Myocyte (in vitro differentiated cells): ENCODE results near the gene CCDC85A. TPM values are rescaled to one million over a fixed set of nuclear protein-coding genes. Genes with fewer than 3 reads are reported as not detected.

Source experiments
- DNase-seq: peaks from one replicate; pipeline ENCODE4 v3.0.0-alpha.2; 2012; ENCODE audit warnings: low read depth
- total RNA-seq: library from RNA; depleted of rRNA; stranded (reverse); fragments of >200 nt; gene quantifications from 2 replicates; pipeline ENCODE4 v1.2.3, GENCODE V29; 2014

Gene CCDC85A
- total RNA-seq, 1 donor from 2014 or later: 2.1 TPM

DNA sequence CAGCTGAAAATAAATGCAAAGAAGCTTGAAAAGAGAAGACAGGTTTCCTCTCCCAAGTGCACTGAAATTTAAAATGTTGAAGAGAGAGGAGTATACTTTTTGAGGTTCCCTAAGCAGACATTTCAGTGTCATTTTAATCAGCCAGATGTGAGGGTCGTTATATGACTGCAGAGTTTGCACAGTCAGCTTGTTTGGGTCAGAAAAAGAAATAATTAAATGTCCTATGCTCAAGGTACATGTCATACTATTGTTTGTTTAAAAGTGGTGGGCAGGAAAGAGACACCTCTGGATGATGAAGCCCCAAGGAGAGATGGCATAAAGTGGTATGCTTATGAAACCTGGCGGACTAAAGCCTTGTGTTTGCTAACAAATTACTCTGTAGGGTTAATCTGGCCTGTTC is 55.2 kb downstream of the CCDC85A start:
- no peak for DNase-seq

DNA sequence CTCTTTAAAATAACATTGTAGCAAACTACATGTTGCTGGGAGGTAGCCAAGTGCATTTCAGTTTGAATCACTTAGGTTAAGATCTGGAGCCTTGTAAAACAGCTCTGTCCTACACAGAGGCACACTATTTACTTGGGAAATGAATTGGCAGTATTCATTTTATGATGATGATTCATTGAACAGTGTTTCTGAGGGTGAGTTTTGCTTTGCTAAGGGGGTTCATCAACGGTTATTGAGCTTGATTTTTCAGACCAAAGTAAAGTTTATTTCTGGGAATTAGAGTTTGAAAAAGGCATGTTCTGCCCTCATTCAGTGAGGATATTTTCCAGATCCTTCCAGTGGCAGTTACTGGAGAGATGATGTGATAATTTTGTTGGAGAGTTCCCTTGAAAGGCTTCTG is 55.6 kb downstream of the CCDC85A start:
- no peak for DNase-seq

DNA sequence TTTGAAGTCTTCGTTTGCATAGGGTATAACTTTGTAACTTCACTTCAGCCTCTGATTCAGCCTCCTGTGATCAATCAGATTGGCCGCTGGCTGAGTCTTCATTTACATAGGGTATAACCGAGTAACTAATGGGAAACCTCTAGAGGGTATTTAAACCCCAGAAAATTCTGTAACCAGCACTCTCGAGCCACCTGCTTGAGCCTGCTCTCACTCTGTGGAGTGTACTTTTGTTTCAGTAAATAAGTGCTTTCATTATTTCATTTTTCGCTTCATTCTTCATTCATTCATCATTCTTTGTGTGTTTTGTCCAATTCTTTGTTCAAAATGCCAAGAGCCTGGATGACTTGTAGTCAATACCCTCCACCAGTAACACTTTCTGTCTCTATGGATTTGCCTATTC is 56.4 kb downstream of the CCDC85A start:
- no peak for DNase-seq

DNA sequence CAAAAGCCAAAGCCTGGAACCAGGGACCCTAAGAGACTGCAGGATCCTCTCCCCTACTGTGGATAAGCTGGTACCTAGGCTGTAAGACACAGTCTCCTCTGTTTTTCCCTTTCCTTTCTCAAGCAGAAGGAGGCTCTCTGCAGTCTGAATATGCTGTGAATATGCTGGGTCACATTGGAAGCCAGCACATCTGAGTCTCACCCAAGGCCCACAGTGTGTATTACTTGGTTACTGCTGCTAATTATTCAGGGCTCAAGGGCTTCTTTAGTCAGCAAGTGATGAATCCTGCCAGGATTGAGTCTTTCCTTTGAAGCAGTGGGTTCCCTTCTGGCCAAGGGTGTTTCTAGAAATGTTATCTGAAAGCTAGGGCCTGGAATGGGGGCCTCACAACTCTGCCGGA is 60.7 kb downstream of the CCDC85A start:
- DNase-seq: no peak

DNA sequence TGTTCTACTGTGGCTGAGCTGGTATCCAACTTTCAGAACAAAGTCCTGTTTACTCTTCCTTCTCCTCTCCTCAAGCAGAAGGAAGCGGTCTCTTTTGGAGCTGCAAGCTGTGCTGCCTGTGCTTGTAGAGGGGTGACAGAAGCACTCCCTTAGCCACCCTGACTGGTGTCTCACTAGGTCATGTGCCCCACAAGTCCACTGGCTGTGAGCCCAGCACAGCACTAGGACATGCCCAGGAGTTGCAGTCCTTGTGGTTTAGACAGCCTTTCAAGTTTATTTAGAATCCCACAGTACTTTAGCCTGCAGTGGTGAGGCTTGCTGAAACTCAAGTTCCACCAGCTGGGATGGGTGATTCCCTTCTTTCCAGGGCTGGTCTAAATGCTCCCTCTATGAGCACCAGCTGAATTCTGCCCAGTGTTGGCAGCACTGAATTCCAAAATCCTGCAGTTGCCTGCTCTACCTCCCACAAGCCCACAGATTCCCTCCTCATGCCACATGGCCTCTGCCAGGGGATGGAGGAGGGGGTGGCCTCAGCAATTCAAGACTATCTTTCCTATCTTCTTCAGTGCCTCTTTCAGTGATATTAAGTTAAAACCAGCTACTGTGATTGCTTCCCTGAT is 61.2 kb downstream of the CCDC85A start:
- peak; percentile 95 for DNase-seq

DNA sequence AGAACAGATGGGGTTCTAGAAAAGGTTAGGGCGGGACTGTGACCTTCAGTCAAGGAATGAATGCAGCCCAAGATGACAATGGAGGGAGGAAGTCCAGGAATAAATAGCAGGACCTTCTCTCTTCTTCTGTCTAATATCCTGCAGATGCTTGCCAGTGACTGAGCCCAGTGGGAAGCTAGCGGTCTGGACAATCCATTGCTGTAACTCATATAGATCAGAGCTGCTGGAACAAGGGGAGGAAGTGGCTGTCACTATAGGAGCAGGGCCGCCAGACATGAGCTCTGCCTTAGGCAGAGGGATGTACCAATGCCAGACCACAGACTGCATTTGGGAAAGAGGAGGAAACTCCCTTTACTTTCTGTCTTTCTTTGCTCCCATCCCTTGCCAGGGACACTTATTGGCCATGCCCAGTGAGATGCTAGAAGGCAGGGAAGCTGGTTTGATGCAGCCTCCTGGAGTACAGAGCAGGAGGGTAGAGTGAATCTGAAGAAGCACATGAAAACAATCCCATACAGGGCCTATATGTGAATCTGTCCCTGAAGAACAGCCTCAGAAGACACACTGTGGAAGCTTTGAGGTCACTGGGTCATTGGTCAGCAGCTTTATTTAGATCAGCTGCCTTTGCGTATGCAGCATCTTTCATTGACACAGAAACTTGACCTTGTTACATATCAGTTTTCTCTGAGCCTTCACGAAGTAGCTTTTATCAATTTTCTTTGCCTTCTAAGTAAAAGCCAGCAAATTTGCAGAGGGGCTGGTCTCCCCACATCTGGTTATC is 65.4 kb downstream of the CCDC85A start:
- DNase-seq: no peak

DNA sequence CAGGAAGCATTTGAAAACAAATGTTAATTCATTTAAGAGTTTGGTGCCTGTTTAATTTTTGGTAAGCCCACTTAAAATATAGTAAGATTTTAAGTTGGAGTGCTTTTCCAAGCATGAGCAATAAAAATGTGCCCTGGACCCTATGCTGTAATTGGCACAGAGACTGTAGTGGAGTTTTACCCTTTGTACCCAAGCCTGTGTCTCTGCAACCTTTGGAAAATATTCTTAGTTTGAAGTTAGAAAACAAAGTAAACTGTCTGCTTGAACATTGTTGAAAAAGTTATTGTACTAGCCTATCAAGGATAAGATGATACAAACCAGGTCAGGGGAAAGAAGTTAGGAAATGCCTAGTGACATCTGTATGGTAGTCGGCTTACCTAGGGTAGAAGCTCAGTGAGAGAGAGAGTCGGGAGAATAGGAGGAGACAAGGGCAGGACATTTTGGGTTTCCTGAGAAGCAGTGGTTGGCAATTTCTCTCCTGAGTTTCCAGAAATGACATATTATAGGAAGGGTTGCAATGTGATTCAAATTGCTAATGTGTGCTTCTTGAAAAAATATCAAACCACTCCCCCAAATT is 66.5 kb downstream of the CCDC85A start:
- DNase-seq: no peak

DNA sequence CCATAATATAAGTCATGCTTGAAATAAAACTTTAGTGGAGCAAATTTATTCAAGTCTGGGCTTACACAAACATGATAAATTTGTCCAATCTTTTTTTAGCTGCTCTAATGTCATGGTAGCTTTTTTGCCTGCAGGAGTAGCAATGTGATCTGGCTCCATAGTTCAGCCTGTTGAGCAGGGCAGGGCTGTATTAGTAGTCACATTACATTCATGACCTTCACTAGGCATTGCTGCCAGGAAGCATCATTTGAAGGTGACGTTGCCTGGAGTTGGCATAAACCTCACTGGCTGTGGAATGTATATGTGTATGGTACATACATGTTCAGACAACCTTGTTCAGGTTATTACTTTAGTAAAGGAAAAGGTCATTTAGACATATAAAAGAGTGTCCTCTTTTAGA is 76.6 kb downstream of the CCDC85A start:
- DNase-seq: peak; percentile 8

DNA sequence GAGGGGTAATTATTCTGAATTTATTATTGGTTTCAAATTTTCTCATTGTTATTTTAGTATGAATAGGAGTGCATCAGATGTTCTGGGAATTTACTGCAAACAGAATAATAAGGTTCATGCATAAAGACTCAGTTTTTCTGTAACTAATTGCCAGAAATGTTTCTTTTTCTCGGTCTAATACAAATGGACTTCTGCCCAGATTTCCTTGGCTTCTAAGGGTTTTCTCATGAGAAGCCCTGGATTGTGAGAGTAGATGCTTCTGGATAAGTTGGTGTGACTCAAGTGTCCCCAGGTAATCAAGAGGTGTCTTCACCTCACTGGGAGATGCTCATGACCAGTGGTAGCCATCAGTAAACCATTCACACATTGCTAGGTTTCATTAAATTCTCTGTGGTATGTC is 78.5 kb downstream of the CCDC85A start:
- no peak for DNase-seq

DNA sequence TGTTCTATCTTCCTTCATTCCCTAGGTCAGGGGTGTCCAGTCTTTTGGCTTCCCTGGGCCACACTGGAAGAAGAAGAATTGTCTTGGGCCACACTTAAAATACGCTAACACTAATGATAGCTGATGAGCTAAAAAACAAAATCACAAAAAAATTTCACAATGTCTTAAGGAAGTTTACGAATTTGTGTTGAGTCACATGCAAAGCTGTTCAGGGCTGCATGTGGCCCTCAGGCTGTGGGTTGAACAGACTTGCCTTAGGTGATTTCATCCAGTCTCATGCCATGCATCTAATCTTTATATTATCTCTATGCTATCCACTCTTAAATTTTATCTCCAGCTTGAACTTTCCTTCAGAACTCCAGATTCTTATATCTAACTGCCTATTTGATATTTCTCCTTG is 80.1 kb downstream of the CCDC85A start:
- DNase-seq: no peak

DNA sequence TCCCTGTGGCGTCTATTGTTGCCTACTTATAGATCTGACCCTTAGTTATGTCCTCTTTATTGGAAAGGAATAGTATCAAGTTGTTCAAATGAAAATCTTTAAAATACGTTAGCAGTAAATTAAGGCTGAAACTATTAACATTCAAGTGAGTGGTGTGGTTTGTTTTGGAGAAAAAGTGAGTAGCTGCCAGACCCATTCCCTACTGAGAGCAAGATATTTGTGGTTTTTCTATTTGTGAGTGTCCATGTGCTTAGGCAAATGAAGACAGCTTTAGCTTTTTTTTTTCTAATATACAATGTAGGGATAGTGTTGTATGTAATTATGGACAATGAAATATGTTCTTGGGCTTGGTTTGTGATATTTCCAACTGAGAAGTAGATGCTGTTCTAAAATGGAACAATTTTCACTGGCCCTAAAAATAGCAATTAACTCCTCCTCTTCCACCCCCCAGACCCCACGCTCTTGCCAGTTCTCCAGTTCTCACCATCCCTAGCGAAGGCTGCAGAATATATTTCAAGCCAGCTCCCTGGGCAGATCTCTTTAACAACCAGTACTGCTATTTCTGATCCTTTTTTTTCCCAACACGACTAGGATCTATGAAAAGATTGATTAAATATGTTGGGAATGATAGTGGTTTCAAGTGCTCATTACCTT is 83.1 kb downstream of the CCDC85A start:
- DNase-seq: peak; percentile 24

DNA sequence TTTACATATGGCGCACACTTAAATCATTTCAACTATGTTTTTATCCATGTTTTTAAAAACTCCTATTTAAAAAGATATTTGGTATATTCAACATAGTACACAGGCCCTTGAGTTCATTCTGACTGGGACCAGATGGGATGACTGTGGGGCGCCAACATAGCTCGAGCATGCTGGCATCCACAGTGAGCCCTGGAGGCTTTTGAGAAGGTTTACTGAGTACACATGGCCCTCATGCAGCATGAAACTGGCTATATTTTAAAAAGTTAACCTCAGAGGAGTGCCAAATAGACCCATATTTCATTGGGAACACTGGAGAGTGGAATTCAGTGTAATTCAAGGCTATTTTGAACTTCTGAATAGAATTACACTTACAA is 83.6 kb downstream of the CCDC85A start:
- DNase-seq: peak; percentile 19

DNA sequence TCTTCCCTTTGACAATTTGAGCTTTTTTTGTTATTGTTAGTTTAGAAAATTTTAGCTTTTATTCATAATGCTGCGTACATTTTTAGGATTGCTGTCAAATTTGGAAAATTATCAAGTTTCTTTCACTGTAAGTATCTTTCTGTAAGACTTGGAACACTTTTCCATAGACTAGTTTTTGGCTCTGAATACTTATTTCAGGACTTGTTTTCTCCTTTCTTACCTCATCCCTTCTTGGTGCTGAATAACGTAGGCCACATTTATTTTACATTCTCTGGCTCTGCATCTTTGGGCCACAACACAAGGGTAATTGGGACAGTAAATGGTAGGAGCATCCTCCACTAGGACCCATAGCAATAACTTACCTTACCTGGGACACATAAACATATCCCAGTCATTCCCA is 85.1 kb downstream of the CCDC85A start:
- no peak for DNase-seq

DNA sequence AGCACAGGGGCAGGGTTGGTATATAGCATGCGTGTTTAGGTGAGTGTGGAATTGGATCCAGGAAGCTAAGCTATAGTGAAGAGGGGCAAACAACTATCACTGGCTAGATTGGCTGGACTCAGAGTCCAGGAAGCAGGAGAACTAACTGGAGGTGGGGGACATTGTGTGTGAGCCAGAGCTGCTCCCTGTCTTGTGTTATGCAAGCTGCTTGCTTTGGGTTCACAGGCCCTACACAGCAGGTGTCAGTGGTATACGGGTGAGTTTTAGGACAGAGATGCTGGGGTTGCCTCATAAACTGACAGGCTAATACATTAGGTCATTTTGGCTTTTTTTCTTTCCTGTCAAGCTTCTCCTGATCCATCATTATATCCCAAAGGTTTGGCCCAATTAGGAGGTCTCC is 87.5 kb downstream of the CCDC85A start:
- DNase-seq: no peak

DNA sequence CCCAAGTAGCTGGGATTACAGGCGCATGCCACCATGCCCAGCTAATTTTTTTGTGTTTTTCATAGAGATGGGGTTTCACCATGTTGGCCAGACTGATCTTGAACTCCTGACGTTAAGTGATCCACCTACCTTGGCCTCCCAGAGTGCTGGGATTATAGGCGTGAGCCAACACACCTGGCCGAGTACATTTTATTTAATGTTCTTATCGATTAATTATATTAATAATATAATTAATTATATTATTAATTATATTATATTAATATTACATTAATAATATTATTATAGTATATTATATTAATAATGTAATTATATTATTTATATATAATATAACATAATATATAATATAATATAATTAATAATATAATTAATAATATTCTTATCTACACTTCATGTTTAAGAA is 101.4 kb downstream of the CCDC85A start:
- DNase-seq: no peak

DNA sequence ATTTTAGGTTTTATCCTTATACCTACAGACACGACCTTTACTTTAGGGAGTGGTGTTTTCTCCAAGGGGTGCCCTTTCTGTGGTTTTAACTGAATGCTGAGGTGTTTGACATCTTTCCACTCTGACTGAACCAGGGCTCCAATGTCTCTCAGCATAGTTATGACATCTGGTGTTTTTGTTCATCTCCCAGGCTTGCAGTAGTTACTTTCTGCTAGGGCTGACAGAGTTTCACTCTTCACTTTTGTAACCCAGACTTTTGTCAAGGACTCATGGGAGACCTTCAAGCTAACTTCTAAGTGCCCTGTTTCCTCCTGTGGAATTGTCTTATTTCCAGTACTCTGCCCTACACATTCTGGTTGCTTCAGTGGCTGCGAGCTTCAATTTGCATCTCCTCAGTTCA is 103.1 kb downstream of the CCDC85A start:
- no peak for DNase-seq

DNA sequence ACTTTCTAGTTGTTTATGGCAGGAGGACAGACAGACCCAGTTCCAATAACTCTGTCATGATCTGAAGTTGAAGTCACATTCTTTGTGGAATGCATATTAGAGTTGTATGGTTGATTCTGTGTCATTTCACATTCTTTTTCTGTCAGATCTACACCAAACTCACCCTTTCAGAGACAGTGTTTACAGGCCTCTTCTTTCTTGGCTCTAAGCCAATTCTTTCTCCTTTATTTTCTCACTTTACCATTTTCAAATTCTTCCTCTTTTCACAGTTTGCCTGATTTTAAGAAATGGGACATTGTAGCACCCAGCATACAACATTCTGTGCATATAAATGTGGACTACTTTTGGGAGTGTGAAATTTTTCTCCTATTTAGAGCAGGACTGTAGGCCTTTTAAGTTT is 103.7 kb downstream of the CCDC85A start:
- DNase-seq: no peak

DNA sequence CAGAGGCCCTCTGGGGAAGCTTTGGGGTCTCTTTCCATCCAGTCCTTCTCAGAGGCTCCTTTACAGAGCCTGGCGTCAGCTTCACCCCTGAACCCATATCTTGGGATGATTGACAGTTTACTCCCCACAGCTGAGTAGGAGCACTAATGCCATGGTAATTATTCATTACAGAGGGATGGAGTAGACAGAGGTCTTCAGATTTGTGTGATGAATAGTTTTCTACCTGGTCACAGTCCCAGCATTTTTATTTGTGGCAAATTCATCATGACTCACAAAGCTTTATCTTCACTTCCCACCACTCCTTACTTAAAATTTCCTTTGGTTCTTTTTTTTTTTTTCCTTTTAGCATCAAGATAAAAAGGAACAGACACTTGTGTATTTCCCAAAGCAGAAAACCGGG is 104.2 kb downstream of the CCDC85A start:
- DNase-seq: no peak

DNA sequence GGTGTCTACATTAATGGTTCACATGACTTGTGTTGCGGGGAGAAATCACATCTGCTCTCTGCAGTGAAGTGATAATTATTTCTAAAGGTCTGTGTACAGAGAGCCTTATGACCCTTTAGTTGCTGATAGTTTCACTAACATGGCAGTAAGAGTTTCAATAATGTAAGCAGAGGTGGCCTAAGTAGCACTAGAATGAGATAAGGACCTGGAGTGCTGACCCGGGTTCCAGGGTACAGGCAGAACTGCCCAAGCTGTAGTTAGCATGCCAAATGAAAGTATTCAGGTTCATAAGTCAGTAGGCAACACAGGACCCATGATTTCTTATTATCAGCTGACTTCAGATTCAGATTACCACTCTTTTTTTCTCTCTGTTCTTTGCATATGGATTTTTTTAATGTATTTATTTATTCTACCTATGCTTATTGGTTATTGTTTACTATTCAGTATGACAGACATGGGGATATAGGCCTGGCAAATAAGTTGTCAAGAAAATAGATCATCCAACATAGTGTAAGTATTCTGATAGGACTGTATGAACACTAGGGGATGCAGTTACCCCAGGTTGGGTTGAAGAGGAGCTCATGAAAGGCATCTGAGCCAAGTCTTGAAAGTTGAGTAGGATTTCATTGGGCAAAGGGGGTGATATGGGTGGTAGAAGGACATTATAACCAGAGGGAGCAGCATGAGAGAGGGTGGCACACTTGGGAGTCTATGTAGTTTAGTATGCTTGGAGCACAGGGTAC is 105.2 kb downstream of the CCDC85A start:
- no peak for DNase-seq

DNA sequence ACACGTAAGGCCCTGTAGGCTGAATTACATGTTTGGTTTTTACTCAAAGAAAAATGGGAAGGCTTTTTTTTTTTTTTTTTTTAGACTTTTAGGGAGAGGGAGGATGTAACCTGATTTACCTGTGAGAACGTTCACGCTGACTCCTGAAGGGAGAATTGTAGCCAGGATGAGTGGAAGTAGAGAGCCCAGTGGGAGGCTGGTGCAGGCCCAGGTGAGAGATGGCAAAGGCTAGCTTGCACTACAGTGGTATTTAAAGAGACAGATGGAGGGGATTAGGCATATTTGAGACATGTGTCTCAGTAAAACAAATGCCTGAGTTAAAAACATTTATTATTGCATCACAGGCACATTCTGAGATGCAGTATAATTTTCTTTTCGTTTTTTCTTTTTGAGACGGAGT is 107.9 kb downstream of the CCDC85A start:
- no peak for DNase-seq

DNA sequence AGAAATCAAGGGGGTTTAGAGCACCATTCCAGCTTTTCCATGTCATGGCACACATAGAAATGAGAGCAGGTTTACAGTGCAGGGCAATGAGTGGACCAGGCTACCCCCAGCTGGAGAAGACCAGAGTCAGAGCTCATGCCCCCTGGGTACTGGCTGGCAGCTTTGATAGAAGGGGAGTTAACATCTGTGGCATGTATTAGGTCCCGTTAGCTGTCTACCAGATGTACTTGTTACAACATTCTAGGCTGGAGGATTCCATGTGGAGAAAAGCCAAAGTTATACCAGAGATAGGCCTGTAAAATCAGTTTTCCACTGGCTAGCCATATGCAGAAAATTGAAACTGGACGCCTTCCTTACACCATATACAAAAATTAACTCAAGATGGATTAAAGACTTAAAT is 109.2 kb downstream of the CCDC85A start:
- DNase-seq: no peak

DNA sequence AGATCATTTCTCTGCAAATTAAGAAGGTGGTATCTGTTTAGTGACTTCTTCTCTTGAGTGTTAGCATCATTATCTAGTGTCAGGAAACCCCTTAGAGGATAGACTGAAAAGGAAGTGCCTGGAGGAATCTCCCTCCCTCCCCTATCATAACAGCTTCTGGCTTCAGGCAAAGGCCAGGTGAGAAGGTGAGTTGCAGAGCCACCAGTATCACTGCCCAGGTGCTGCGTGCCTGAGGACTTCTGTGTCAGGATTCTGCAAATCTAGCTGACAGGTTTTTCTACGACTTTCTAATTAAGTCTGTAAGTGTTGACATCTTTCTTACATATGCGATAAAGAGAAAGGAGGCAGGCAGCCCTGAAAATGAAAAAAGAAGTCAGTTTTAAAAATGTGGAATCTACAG is 111.9 kb downstream of the CCDC85A start:
- DNase-seq: no peak
